C4-2B (cell line): ENCODE results near the gene BLM.
"Not testable (repeated sequence)": the region's sequence is repeated elsewhere in the genome, so short reads cannot be mapped to it uniquely, and the experiment has no call there.

Experiments used
- H3K27ac ChIP-seq: fragments of 450-650 bp; 2 replicates; pipeline ENCODE4 v1.5.1; 2017
- ZFX ChIP-seq: fragments of 450-650 bp; IDR thresholded peaks from 2 replicates; pipeline ENCODE4 v1.6.1; 2017
- TF ChIP-seq, protein P1 (sequence below): fragments of 450-650 bp; conservative IDR thresholded peaks from 2 replicates; pipeline ENCODE4 v1.5.1; 2017; ENCODE audit warnings: mild to moderate bottlenecking

BLM gene

DNA sequence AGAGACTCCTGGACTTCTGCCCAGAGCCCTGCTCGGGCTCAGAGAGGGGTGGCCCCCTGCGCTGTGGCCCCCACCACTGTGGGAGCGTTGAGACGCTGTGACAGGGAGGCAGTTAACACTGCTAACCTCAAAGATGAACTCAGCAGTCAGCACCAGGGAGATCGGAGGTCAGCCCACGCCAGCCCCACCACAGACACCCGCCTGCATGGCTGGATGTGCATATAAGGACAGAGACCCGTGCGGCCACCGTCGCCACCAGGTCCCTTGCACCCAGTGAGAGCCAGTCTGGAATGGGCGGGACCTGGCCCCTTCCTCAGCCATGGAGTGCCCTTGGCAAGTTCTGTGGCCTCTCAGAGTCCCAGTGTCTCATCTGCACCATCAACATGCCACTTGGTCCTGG, 102.7 kb downstream of the BLM start:
- no peak overlapping the region for H3K27ac ChIP-seq
- no peak for TF ChIP-seq ZFX
- TF ChIP-seq, protein P1, sequence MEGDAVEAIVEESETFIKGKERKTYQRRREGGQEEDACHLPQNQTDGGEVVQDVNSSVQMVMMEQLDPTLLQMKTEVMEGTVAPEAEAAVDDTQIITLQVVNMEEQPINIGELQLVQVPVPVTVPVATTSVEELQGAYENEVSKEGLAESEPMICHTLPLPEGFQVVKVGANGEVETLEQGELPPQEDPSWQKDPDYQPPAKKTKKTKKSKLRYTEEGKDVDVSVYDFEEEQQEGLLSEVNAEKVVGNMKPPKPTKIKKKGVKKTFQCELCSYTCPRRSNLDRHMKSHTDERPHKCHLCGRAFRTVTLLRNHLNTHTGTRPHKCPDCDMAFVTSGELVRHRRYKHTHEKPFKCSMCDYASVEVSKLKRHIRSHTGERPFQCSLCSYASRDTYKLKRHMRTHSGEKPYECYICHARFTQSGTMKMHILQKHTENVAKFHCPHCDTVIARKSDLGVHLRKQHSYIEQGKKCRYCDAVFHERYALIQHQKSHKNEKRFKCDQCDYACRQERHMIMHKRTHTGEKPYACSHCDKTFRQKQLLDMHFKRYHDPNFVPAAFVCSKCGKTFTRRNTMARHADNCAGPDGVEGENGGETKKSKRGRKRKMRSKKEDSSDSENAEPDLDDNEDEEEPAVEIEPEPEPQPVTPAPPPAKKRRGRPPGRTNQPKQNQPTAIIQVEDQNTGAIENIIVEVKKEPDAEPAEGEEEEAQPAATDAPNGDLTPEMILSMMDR: no peak

DNA sequence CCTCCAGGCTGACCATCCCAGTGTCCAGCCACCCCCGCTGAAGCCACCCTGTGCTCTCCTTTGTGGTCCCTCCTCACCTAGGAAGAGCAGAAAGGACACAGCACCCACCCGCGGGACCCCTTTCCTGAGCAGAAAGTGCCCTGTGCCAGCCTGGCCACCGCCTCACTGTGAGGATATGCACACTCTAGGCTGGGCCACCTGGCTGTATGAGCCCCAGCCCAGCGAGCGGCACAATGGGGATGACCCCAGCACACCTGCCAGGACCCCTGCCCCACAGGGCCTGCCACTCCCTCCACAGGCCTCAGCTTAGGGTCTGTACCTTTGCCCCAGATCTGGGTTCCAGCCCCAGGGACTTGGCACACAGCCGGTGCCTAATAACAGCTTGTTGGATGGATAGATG, 103.3 kb downstream of the BLM start:
- no peak overlapping the region for H3K27ac ChIP-seq
- TF ChIP-seq ZFX: no peak
- TF ChIP-seq, protein P1: no peak

DNA sequence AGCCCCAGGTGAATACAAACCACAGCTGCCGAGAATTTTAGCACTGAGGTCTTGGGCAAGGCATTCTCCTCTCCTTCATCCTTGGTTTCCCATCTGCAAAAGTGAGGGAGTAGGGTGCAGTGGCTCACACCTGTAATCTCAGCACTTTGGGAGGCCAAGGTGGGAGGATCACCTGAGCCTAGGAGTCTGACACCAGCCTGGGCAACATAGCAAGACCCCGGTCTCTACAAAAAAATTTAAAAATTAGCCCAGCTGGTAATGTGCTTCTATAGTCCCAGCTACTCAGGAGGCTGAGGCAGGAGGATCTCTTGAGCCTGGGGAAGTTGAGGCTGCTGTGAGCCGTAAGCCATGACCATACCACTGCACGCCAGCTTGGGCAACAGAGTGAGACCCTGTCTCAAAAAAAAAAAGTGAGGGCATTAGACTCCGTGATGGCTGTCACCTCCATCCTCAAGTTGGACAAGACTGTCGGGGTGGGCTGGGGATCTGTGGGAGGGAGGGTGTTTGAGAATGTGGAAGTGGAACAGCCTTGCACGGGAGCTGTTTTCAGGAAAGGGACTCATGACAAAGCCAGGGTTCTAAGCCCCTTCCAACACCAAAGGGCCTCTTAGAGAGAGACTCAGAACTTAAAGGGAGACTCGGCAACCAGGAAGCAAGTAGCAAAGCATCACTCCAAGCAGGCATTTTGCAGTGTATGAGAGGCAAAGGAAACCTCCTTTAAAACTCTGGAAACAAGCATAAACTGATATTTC, 105.2 kb downstream of the BLM start:
- H3K27ac ChIP-seq: no peak overlapping the region
- TF ChIP-seq, protein P1: no peak
- no peak for TF ChIP-seq ZFX

DNA sequence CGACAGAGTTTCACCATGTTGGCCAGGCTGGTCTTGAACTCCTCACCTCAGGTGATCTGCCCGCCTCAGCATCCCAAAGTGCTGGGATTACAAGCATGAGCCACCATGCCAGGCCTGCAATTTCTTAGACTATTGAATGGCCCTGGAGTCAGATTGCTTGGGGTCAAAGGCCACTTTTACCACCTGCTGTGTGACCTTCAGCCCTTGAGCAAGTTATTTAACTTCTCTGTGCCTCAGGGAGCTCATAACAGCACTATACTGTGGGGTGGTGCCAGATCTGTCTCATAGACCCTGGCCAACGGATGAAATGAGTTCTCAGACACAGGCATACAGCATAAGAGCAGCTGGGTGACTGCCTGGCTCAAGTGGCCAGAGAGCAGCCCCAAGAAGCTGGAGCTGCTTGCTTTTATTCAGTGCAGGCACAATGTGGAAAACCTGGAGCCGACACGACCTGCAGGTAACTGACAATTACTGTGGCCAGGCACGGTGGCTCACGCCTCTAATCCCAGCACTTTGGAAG, 106.4 kb downstream of the BLM start:
- H3K27ac ChIP-seq: no peak overlapping the region
- TF ChIP-seq ZFX: no peak
- TF ChIP-seq, protein P1: no peak

DNA sequence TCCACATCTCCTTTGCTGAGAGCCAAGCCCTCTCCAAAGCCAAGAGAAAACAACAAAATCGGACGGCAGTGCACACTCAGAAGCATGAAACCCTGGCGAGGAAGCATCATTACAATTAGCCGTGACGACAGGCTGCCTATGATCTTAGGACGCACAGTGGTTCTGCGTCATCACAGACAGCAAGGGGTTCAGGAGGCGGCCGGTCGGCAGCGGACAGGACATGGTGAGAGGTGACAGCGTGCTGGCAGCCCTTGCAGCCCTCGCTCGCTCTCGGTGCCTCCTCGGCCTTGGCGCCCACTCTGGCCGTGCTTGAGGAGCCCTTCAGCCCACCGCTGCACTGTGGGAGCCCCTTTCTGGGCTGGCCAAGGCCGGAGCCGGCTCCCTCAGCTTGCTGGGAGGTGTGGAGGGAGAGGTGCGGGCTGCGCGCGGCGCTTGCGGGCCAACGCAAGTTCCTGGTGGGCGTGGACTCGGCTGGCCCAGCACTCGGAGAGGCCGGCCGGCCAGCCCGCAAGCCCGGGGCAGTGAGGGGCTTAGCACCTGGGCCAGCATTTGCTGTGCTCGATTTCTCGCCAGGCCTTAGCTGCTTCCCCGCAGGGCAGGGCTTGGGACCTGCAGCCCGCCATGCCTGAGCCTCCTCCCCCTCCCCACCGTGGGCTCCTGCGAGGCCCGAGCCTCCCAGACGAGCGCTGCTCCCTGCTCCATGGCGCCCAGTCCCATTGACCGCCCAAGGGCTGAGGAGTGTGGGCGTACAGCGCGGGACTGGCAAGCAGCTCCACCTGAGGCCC, 108.2 kb downstream of the BLM start:
- not testable (repeated sequence) for H3K27ac ChIP-seq

DNA sequence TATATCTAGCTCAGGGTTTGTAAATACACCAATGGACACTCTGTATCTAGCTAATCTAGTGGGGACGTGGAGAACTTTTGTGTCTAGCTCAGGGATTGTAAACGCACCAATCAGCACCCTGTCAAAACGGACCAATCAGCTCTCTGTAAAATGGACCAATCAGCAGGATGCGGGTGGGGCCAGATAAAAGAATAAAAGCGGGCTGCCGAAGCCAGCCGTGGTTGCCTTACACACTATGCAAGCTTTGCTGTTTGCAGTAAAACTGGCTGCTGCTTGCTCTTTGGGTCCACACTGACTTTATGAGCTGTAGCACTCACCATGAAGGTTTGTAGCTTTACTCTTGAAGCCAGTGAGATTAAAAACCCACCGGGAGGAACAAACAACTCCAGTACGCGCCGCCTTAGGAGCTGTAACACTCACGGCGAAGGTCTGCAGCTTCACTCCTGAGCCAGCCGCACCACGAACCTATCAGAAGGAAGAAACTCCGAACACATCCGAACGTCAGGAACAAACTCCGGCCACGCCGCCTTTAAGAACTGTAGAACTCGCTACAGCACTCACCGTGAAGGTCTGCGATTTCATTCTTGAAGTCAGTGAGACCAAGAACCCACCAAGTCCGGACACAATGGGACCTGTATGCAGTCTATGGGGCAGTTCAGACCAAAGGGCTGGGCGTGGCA, 109.2 kb downstream of the BLM start:
- not testable (repeated sequence) for H3K27ac ChIP-seq

DNA sequence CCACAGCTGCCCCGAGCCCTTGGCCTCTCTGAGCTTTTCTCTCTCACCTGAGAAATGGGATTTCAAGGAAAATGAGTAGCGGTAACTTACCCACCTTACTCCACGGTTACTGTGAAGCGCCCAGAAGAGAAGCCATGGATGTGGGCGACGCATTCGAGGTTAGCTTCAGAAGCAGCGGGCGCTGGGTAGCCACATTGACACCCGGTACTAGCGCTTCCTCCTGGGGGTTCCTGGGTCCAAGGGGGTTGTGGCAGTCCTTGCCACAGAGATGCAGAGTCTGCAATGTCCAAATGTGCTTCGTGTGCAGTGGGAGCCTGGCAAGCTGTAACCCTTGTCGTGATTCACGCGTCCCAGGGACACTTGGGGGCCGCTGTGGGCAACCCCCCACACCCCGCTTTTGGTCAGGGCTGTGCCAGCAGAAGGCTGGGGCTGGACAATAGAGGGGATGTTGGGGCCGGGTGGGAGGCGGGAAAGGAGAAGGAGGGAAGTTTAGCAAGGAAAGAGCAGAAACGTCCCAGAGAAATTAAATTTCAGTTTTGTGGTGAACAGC, 109.8 kb downstream of the BLM start:
- no peak for TF ChIP-seq ZFX
- TF ChIP-seq, protein P1: no peak
- H3K27ac ChIP-seq: no peak overlapping the region

DNA sequence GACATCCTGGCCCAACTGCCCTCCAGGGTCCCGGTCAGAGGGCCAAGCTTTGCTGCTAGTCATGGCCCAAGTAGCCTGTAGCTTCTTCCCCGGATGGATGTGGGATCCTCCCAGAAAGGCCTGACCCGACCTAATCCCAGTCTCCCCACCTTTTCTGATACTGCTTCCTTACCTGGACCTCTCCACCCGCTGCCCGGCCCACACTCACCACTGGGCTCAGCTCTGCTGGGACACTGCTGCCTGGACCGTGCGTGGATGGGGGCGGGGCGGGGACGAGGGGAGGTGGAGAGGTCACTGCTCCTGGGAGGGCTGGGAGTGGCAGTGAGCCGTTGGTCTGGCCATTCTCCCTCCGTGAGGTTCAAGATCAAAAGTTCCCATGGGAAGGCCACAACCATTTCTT, 111.0 kb downstream of the BLM start:
- no peak overlapping the region for H3K27ac ChIP-seq
- TF ChIP-seq, protein P1: no peak
- no peak for TF ChIP-seq ZFX
